Stromal cell of bone marrow (primary cell): ENCODE results near the gene SCNN1G.

ENCODE experiments used
- DNase-seq: peaks from one replicate; pipeline ENCODE4 v3.0.0-alpha.2; 2012; ENCODE audit warnings: low read depth

Gene SCNN1G

GRCh38 chr16:23152386-23153178 lies 30.0 kb upstream of the SCNN1G start:
- DNase-seq = no peak

GRCh38 chr16:23155445-23156049 lies 27.0 kb upstream of the SCNN1G start:
- DNase-seq = no peak

- DNase-seq = no peak
Measured at GRCh38 chr16:23156110-23156509, 26.4 kb upstream of the SCNN1G start.

GRCh38 chr16:23156946-23157460 lies 25.5 kb upstream of the SCNN1G start:
- no peak for DNase-seq

GRCh38 chr16:23158114-23158513 lies 24.4 kb upstream of the SCNN1G start:
- no peak for DNase-seq

- DNase-seq = no peak
Measured at GRCh38 chr16:23160082-23160481, 22.5 kb upstream of the SCNN1G start.

- no peak for DNase-seq
Measured at GRCh38 chr16:23160574-23160973, 22.0 kb upstream of the SCNN1G start.

- DNase-seq = no peak
Measured at GRCh38 chr16:23163921-23164320, 18.6 kb upstream of the SCNN1G start.

- no peak for DNase-seq
Measured at GRCh38 chr16:23164736-23165135, 17.8 kb upstream of the SCNN1G start.

GRCh38 chr16:23172583-23172982 lies 10.0 kb upstream of the SCNN1G start:
- DNase-seq = no peak

- DNase-seq = no peak
Measured at GRCh38 chr16:23172994-23173393, 9.6 kb upstream of the SCNN1G start.

GRCh38 chr16:23174622-23175021 lies 7.9 kb upstream of the SCNN1G start:
- DNase-seq = no peak

- DNase-seq = no peak
Measured at GRCh38 chr16:23175651-23176050, 6.9 kb upstream of the SCNN1G start.

GRCh38 chr16:23181506-23181905 lies 1.0 kb upstream of the SCNN1G start:
- no peak for DNase-seq

- peak; percentile 9 for DNase-seq
Measured at GRCh38 chr16:23182206-23182678, 303 bp upstream of the SCNN1G start.

GRCh38 chr16:23183543-23183862 lies 958 bp downstream of the SCNN1G start:
- DNase-seq = no peak

GRCh38 chr16:23185656-23186055 lies 3.1 kb downstream of the SCNN1G start:
- no peak for DNase-seq

- DNase-seq = no peak
Measured at GRCh38 chr16:23186171-23186570, 3.6 kb downstream of the SCNN1G start.

GRCh38 chr16:23187341-23187740 lies 4.8 kb downstream of the SCNN1G start:
- no peak for DNase-seq

- no peak for DNase-seq
Measured at GRCh38 chr16:23188911-23189310, 6.4 kb downstream of the SCNN1G start.

- no peak for DNase-seq
Measured at GRCh38 chr16:23194497-23195221, 12.1 kb downstream of the SCNN1G start.

- no peak for DNase-seq
Measured at GRCh38 chr16:23195366-23195978, 12.9 kb downstream of the SCNN1G start.
